Gastroesophageal sphincter (tissue), 4 donors: ENCODE results near the gene RALGAPA1. TPM values are rescaled to one million over a fixed set of nuclear protein-coding genes. Genes with fewer than 3 reads are reported as not detected.
A peak's percentile ranks its signal among the peaks of the same experiment; 100 is the strongest.

Experiments used
- ATAC-seq: fragments of 150-250 bp; one replicate; pipeline ENCODE4 v1.9.1; 2016; ENCODE audit warnings: mild to moderate bottlenecking, moderate library complexity
- H3K27ac ChIP-seq, 4 donors: fragments of 200-600 bp; sonication (generic) in 3 of 4; 1 replicate in 3 of 4; 2 replicates in 1 of 4; pipeline ENCODE4 v1.5.1; 2016 to 2019
- H3K27me3 ChIP-seq: fragments of 200-600 bp; sonication (generic); one replicate; pipeline ENCODE4 v1.5.1; 2019
- H3K36me3 ChIP-seq, 2 donors: fragments of 200-600 bp; sonication (generic); one replicate each; pipeline ENCODE4 v1.5.1; 2019; ENCODE audit warnings: control low read depth in 1 of 2
- H3K4me1 ChIP-seq, 3 donors: fragments of 200-600 bp; sonication (generic); 1 replicate in 2 of 3; 2 replicates in 1 of 3; pipeline ENCODE4 v1.5.1; 2016 to 2019; ENCODE audit warnings: control low read depth in 2 of 3
- H3K4me3 ChIP-seq, 2 donors: fragments of 200-600 bp; sonication (generic); one replicate each; pipeline ENCODE4 v1.5.1; 2019; ENCODE audit warnings: mild to moderate bottlenecking in 1 of 2, moderate library complexity in 1 of 2
- H3K9me3 ChIP-seq, 3 donors: fragments of 200-600 bp; sonication (generic); one replicate each; pipeline ENCODE4 v1.5.1; 2017 to 2019; ENCODE audit warnings: control low read depth in 2 of 3
- EP300 ChIP-seq: sonication (generic); formaldehyde crosslinking; IDR thresholded peaks from one replicate; pipeline ENCODE4 v1.6.1; 2017; ENCODE audit warnings: antibody characterized with exemption, mild to moderate bottlenecking
- POLR2A ChIP-seq, 2 donors: fragments of 450-650 bp; IDR thresholded peaks; one replicate each; pipeline ENCODE4 v1.6.1; 2017; ENCODE audit warnings: antibody characterized with exemption in 2 of 2, mild to moderate bottlenecking in 2 of 2, moderate library complexity in 1 of 2
- POLR2AphosphoS5 ChIP-seq: sonication (generic); formaldehyde crosslinking; IDR thresholded peaks from one replicate; pipeline ENCODE4 v1.6.1; 2017; ENCODE audit warnings: antibody characterized with exemption
- WGBS, 2 donors: methylation state at CpG; one replicate each; pipeline ENCODE4 v1.1.5; 2018; ENCODE audit warnings: low coverage in 1 of 2; 5-methylcytosine and 5-hydroxymethylcytosine counted together
- total RNA-seq, 4 donors: library from RNA; depleted of rRNA; stranded (reverse); fragments of >200 nt; gene quantifications; one replicate each; pipeline ENCODE4 v1.1.0, GENCODE V29; 2016
- TF ChIP-seq, protein P1 (sequence below), 4 experiments: fragments of 200-600 bp in 2 of 4; fragments of 450-650 bp in 2 of 4; sonication (generic) in 1 of 4; IDR thresholded peaks; one replicate each; pipeline ENCODE4 v1.5.1; 2017 to 2019; ENCODE audit warnings: antibody characterized with exemption in 4 of 4, mild to moderate bottlenecking in 2 of 4, moderate library complexity in 2 of 4

The RALGAPA1 gene
- total RNA-seq, 4 donors from 2014 or later = 46.6 to 97.4 (median 69.4) TPM

DNA sequence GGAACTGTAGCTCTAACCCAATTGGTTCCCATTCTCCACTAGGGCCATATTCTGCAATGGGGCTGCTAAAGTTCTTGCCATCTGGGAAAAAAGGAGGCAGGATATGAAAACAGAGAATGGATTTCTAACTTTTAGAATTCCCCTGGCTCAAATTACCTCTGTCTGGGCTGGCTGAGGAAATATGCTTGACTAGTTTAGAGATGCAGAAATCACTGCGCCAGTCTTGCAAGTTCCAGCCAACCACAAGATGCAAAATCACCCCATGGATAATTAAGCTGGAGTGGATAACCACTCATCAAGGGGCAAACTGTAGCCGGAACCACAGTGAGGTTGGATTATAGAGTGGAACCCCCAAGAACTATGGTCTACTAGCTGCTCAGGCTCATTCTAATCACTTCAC, 126.3 kb downstream of the RALGAPA1 start:
- Histone ChIP-seq H3K36me3 (peaks cover 0 to 72% of the 10 kb centered on the region in 2 donors), H3K9me3 (no peaks in the 10 kb centered on the region), H3K4me1 (no peaks in the 10 kb centered on the region), H3K4me3 (no peak overlapping the region), H3K27me3 (no peaks in the 10 kb centered on the region), H3K27ac (no peak overlapping the region)
- WGBS, 2 donors = 92 to 100% methylated on average over 1 to 2 of the region's 2 CpGs
- no peak for ATAC-seq
- TF ChIP-seq POLR2A (IDR thresholded peaks at IDR 0.05) (no peak), EP300 (no peak), POLR2AphosphoS5 (no peak)
- TF ChIP-seq, protein P1, sequence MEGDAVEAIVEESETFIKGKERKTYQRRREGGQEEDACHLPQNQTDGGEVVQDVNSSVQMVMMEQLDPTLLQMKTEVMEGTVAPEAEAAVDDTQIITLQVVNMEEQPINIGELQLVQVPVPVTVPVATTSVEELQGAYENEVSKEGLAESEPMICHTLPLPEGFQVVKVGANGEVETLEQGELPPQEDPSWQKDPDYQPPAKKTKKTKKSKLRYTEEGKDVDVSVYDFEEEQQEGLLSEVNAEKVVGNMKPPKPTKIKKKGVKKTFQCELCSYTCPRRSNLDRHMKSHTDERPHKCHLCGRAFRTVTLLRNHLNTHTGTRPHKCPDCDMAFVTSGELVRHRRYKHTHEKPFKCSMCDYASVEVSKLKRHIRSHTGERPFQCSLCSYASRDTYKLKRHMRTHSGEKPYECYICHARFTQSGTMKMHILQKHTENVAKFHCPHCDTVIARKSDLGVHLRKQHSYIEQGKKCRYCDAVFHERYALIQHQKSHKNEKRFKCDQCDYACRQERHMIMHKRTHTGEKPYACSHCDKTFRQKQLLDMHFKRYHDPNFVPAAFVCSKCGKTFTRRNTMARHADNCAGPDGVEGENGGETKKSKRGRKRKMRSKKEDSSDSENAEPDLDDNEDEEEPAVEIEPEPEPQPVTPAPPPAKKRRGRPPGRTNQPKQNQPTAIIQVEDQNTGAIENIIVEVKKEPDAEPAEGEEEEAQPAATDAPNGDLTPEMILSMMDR (IDR thresholded peaks at IDR 0.05) = no peak

DNA sequence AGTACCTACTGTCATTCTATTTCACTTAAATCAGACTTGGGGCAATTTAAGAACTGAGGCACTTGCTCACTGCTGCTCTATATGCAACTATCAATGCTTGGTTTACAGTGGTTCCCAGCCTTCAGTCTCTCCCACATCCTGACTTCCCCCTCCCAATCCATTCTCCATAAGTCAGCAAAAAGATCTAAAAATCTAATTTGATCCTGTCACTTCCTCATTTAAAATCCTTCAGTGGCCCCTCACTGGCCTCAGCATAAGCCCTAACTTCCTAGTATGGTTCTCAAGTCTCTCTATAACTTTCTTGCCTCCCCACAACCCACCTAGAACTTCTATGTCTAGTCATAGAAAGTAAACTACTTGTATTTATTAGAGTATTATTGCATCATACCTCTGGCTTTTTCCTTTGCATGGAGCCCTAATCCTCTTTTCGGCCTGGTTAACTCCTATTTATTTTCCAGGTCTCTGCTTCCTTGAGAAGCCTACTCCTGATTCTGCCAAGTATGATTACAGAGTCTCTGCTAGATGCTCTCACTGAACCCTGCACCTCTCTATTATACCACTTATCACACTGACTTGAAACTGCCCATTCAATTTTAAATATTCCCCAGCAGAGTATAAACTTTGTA, 130.6 kb downstream of the RALGAPA1 start:
- WGBS, 2 donors = 89 to 100% methylated on average over 1 of the region's 1 CpG
- H3K27ac ChIP-seq = no peak overlapping the region
- ATAC-seq = no peak
- H3K36me3 ChIP-seq = peaks cover 0 to 87% of the 10 kb centered on the region in 2 donors
- no peaks in the 10 kb centered on the region for H3K4me1 ChIP-seq
- H3K27me3 ChIP-seq = no peaks in the 10 kb centered on the region
- TF ChIP-seq, protein P1 (IDR thresholded peaks at IDR 0.05) = no peak
- no peak for TF ChIP-seq EP300
- no peak for TF ChIP-seq POLR2A (IDR thresholded peaks at IDR 0.05)
- no peak for TF ChIP-seq POLR2AphosphoS5
- H3K4me3 ChIP-seq = no peak overlapping the region
- no peaks in the 10 kb centered on the region for H3K9me3 ChIP-seq

DNA sequence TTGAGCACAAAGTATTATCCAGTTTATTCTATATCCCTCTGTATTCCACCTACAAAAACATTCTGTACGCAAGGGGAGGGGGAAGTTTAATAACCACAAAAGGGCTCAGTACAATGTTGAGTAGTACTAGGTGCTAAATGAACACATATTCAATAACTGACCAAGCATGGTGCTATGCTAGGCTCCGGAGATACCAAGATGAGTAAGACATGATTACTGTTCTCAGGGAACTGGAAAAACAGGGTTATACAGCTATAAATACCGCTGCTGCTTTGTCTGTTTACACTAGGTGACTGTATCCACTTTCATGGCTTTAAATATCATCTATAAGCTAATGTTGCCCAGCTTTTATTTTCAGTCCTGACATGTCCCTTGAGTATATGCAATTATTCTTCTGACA, 139.3 kb downstream of the RALGAPA1 start:
- Histone ChIP-seq H3K27me3 (no peaks in the 10 kb centered on the region), H3K4me1 (no peaks in the 10 kb centered on the region), H3K4me3 (no peak overlapping the region), H3K27ac (no peak overlapping the region), H3K36me3 (peaks cover 0 to 82% of the 10 kb centered on the region in 2 donors), H3K9me3 (no peaks in the 10 kb centered on the region)
- no peak for ATAC-seq
- TF ChIP-seq, protein P1 (IDR thresholded peaks at IDR 0.05) = no peak
- peak in 1 of 2 donors; percentile 9 for TF ChIP-seq POLR2A (IDR thresholded peaks at IDR 0.05)
- 48 to 74% methylated on average over 2 to 3 of the region's 3 CpGs for WGBS, 2 donors

DNA sequence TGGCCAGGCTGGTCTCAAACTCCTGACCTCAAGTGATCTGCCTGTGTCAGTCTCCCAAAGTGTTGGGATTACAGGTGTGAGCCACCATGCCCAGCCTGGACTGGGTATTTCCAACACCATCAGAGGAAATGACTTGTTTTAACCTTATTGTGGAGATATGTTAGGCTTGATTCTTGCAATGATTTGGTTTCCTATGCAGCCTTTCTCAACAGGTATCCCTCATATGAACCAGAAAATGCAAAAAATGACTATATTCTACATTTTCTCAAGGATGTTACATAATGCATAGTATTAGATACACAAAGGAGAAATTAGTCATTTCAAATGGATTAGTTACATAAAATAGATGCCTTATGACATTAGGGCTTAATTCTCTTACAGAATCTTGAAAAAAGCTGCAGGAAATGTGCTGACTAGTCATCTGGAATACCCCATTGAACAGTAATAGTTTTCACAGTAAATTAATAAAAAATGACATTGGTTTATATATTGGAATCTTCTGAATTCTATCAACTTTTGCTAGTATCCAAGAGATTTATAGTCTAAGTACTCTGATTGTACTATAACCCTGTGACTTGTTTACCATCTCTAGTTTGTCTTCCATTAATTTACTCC, 142.6 kb downstream of the RALGAPA1 start:
- ATAC-seq = no peak
- Histone ChIP-seq H3K4me1 (no peaks in the 10 kb centered on the region), H3K9me3 (no peaks in the 10 kb centered on the region), H3K27ac (no peak overlapping the region), H3K4me3 (no peak overlapping the region), H3K36me3 (peaks cover 0 to 82% of the 10 kb centered on the region in 2 donors), H3K27me3 (no peaks in the 10 kb centered on the region)
- TF ChIP-seq EP300 (no peak), POLR2AphosphoS5 (no peak), POLR2A (IDR thresholded peaks at IDR 0.05) (no peak)
- TF ChIP-seq, protein P1 (IDR thresholded peaks at IDR 0.05) = no peak

DNA sequence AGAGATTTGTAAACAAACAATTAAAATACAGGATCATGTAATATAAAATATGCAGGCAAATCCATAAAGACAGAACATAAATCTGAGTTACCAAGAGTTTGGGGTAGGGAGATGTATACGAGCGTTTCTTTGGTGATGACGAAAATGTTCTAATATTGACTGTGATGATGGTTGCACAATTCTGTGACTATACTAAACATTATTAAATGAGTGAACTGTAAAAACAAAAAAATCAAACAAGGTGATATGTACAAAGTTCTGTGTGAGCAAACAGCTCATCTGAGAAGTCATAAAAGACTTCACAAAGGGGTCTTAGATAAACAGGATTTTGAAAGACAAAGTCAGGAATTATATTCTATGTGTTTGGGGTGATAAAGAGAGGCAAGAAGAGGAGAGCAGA, 147.2 kb downstream of the RALGAPA1 start:
- H3K27me3 ChIP-seq = no peaks in the 10 kb centered on the region
- no peak overlapping the region for H3K4me3 ChIP-seq
- no peaks in the 10 kb centered on the region for H3K9me3 ChIP-seq
- no peak for ATAC-seq
- H3K36me3 ChIP-seq = peaks cover 0 to 70% of the 10 kb centered on the region in 2 donors
- TF ChIP-seq POLR2A (IDR thresholded peaks at IDR 0.05) = no peak
- no peak for TF ChIP-seq EP300
- TF ChIP-seq, protein P1 (IDR thresholded peaks at IDR 0.05) = no peak
- TF ChIP-seq POLR2AphosphoS5 = no peak
- H3K27ac ChIP-seq = no peak overlapping the region
- 93 to 96% methylated on average over 3 of the region's 3 CpGs for WGBS, 2 donors
- H3K4me1 ChIP-seq = no peaks in the 10 kb centered on the region
